OCI-LY1 (cell line): ENCODE results near the gene KRTAP19-4.

Experiments used
- CTCF ChIP-seq: fragments of 200-600 bp; sonication (generic), shearing (Covaris generic); IDR thresholded peaks from 2 replicates; pipeline ENCODE4 v1.5.1; 2017; ENCODE audit warnings: mild to moderate bottlenecking, antibody characterized with exemption, low read length, moderate library complexity, mixed read lengths
- EZH2 ChIP-seq: fragments of 200-600 bp; sonication (generic), shearing (Covaris generic); IDR thresholded peaks from 2 replicates; pipeline ENCODE4 v1.8.0; 2017; ENCODE audit warnings: borderline replicate concordance, mixed run types, mild to moderate bottlenecking, antibody characterized with exemption, low read length, moderate library complexity, mixed read lengths

GRCh38 chr21:30479259-30479658 lies 17.7 kb downstream of the KRTAP19-4 start:
- no peak for TF ChIP-seq CTCF
- TF ChIP-seq EZH2: no peak
